Measurements from ENCODE around the gene SIPA1L3.
A peak's percentile ranks its signal among the peaks of the same experiment; 100 is the strongest.

SIPA1L3 gene

DNA sequence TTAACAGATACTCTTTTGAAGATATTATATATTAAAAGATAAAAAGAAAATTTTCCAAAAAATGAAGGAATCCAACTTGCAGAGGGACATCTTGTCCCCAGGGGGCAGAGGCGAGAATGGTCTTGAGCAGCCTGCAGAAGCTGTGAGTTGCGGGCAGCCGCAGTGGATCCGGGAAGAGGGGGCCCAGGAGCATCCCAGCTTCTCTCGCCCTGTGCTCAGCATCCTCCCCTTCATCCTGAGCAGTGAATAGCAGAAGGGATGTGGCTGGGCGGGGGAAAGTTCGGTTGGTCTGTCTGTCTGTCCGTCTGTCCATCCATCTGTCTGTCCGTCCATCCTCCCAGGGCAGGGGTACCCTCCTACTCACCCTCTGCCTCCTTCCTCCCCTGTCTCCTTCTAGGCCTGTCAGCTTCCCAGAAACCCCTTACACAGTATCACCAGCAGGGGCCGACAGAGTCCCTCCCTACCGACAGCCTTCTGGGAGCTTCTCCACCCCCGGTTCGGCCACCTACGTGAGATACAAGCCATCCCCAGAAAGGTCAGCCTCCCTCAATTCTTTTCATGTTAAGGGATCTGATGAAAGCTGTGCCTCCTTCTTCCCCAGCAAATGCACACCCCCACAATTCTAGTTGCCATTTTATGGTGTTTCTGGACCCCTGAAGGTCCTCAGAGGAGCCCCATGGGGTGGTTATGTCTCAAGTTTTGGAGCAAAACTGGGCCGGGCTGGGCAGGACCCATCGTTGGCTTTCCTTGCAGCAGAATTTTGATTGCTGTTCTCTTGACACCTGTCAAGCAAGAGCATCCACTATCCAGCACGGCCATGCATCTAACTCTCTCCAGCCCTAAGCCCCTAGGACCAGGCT is 235.4 kb downstream of the SIPA1L3 start (continued):
- no peak for TF ChIP-seq ZNF707 (tag by site-specific recombination; IDR thresholded peaks at IDR 0.05)
- no peak for TF ChIP-seq ZNF350 (tag by site-specific recombination; IDR thresholded peaks at IDR 0.05)
- TF ChIP-seq ZNF76 (tag by site-specific recombination; IDR thresholded peaks at IDR 0.05; ENCODE audit: borderline replicate concordance, low read depth) = peak; percentile 37; the same call in 1 of the 2 replicates
- TF ChIP-seq TRIM28 (IDR thresholded peaks at IDR 0.05; ENCODE audit: borderline replicate concordance, low read length) = no peak
- no peak for TF ChIP-seq ZNF791 (tag by site-specific recombination; IDR thresholded peaks at IDR 0.05)
- no peak for TF ChIP-seq ZNF596 (tag by site-specific recombination; IDR thresholded peaks at IDR 0.05)
- TF ChIP-seq YY2 (tag by site-specific recombination; IDR thresholded peaks at IDR 0.05) = no peak
- no peak for TF ChIP-seq KLF8 (tag by site-specific recombination; IDR thresholded peaks at IDR 0.05)
- no peak for TF ChIP-seq ZNF585B (tag by site-specific recombination; IDR thresholded peaks at IDR 0.05)
- TF ChIP-seq, protein P1, sequence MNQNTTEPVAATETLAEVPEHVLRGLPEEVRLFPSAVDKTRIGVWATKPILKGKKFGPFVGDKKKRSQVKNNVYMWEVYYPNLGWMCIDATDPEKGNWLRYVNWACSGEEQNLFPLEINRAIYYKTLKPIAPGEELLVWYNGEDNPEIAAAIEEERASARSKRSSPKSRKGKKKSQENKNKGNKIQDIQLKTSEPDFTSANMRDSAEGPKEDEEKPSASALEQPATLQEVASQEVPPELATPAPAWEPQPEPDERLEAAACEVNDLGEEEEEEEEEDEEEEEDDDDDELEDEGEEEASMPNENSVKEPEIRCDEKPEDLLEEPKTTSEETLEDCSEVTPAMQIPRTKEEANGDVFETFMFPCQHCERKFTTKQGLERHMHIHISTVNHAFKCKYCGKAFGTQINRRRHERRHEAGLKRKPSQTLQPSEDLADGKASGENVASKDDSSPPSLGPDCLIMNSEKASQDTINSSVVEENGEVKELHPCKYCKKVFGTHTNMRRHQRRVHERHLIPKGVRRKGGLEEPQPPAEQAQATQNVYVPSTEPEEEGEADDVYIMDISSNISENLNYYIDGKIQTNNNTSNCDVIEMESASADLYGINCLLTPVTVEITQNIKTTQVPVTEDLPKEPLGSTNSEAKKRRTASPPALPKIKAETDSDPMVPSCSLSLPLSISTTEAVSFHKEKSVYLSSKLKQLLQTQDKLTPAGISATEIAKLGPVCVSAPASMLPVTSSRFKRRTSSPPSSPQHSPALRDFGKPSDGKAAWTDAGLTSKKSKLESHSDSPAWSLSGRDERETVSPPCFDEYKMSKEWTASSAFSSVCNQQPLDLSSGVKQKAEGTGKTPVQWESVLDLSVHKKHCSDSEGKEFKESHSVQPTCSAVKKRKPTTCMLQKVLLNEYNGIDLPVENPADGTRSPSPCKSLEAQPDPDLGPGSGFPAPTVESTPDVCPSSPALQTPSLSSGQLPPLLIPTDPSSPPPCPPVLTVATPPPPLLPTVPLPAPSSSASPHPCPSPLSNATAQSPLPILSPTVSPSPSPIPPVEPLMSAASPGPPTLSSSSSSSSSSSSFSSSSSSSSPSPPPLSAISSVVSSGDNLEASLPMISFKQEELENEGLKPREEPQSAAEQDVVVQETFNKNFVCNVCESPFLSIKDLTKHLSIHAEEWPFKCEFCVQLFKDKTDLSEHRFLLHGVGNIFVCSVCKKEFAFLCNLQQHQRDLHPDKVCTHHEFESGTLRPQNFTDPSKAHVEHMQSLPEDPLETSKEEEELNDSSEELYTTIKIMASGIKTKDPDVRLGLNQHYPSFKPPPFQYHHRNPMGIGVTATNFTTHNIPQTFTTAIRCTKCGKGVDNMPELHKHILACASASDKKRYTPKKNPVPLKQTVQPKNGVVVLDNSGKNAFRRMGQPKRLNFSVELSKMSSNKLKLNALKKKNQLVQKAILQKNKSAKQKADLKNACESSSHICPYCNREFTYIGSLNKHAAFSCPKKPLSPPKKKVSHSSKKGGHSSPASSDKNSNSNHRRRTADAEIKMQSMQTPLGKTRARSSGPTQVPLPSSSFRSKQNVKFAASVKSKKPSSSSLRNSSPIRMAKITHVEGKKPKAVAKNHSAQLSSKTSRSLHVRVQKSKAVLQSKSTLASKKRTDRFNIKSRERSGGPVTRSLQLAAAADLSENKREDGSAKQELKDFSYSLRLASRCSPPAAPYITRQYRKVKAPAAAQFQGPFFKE (tag by site-specific recombination; IDR thresholded peaks at IDR 0.05; ENCODE audit: borderline replicate concordance) = no peak
- TF ChIP-seq, protein P2, sequence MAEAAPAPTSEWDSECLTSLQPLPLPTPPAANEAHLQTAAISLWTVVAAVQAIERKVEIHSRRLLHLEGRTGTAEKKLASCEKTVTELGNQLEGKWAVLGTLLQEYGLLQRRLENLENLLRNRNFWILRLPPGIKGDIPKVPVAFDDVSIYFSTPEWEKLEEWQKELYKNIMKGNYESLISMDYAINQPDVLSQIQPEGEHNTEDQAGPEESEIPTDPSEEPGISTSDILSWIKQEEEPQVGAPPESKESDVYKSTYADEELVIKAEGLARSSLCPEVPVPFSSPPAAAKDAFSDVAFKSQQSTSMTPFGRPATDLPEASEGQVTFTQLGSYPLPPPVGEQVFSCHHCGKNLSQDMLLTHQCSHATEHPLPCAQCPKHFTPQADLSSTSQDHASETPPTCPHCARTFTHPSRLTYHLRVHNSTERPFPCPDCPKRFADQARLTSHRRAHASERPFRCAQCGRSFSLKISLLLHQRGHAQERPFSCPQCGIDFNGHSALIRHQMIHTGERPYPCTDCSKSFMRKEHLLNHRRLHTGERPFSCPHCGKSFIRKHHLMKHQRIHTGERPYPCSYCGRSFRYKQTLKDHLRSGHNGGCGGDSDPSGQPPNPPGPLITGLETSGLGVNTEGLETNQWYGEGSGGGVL (tag by site-specific recombination; IDR thresholded peaks at IDR 0.05) = no peak
- TF ChIP-seq, protein P3, sequence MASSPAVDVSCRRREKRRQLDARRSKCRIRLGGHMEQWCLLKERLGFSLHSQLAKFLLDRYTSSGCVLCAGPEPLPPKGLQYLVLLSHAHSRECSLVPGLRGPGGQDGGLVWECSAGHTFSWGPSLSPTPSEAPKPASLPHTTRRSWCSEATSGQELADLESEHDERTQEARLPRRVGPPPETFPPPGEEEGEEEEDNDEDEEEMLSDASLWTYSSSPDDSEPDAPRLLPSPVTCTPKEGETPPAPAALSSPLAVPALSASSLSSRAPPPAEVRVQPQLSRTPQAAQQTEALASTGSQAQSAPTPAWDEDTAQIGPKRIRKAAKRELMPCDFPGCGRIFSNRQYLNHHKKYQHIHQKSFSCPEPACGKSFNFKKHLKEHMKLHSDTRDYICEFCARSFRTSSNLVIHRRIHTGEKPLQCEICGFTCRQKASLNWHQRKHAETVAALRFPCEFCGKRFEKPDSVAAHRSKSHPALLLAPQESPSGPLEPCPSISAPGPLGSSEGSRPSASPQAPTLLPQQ (tag by site-specific recombination; IDR thresholded peaks at IDR 0.05) = no peak
- TF ChIP-seq ZNF747 (tag by site-specific recombination; IDR thresholded peaks at IDR 0.05) = no peak
- no peak for TF ChIP-seq ZNF426 (tag by site-specific recombination; IDR thresholded peaks at IDR 0.05)
- TF ChIP-seq, protein P4, sequence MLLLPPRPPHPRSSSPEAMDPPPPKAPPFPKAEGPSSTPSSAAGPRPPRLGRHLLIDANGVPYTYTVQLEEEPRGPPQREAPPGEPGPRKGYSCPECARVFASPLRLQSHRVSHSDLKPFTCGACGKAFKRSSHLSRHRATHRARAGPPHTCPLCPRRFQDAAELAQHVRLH (tag by site-specific recombination; IDR thresholded peaks at IDR 0.05) = 0 out of 2 replicates have a peak, but pooled peaks have one; percentile 37
- no peak for TF ChIP-seq ZNF561 (tag by site-specific recombination; IDR thresholded peaks at IDR 0.05; ENCODE audit: borderline replicate concordance)
- no peak; the same call in 1 of the 2 replicates for TF ChIP-seq ZBTB48 (tag by site-specific recombination; IDR thresholded peaks at IDR 0.05)
- TF ChIP-seq ZNF341 (tag by site-specific recombination; IDR thresholded peaks at IDR 0.05; ENCODE audit: low read depth) = 0 out of 2 replicates have a peak, but pooled peaks have one; percentile 57
- TF ChIP-seq, protein P5, sequence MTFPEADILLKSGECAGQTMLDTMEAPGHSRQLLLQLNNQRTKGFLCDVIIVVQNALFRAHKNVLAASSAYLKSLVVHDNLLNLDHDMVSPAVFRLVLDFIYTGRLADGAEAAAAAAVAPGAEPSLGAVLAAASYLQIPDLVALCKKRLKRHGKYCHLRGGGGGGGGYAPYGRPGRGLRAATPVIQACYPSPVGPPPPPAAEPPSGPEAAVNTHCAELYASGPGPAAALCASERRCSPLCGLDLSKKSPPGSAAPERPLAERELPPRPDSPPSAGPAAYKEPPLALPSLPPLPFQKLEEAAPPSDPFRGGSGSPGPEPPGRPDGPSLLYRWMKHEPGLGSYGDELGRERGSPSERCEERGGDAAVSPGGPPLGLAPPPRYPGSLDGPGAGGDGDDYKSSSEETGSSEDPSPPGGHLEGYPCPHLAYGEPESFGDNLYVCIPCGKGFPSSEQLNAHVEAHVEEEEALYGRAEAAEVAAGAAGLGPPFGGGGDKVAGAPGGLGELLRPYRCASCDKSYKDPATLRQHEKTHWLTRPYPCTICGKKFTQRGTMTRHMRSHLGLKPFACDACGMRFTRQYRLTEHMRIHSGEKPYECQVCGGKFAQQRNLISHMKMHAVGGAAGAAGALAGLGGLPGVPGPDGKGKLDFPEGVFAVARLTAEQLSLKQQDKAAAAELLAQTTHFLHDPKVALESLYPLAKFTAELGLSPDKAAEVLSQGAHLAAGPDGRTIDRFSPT (tag by site-specific recombination; IDR thresholded peaks at IDR 0.05) = no peak
- TF ChIP-seq KLF9 (tag by site-specific recombination; IDR thresholded peaks at IDR 0.05; ENCODE audit: low read depth) = no peak
- TF ChIP-seq ZNF404 (tag by site-specific recombination; IDR thresholded peaks at IDR 0.05) = no peak
- TF ChIP-seq ZNF324 (tag by site-specific recombination; IDR thresholded peaks at IDR 0.05) = no peak
- TF ChIP-seq ZNF37A (tag by site-specific recombination; IDR thresholded peaks at IDR 0.05) = no peak
- TF ChIP-seq, protein P6, sequence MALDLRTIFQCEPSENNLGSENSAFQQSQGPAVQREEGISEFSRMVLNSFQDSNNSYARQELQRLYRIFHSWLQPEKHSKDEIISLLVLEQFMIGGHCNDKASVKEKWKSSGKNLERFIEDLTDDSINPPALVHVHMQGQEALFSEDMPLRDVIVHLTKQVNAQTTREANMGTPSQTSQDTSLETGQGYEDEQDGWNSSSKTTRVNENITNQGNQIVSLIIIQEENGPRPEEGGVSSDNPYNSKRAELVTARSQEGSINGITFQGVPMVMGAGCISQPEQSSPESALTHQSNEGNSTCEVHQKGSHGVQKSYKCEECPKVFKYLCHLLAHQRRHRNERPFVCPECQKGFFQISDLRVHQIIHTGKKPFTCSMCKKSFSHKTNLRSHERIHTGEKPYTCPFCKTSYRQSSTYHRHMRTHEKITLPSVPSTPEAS (tag by site-specific recombination; IDR thresholded peaks at IDR 0.05) = no peak
- TF ChIP-seq, protein P7, sequence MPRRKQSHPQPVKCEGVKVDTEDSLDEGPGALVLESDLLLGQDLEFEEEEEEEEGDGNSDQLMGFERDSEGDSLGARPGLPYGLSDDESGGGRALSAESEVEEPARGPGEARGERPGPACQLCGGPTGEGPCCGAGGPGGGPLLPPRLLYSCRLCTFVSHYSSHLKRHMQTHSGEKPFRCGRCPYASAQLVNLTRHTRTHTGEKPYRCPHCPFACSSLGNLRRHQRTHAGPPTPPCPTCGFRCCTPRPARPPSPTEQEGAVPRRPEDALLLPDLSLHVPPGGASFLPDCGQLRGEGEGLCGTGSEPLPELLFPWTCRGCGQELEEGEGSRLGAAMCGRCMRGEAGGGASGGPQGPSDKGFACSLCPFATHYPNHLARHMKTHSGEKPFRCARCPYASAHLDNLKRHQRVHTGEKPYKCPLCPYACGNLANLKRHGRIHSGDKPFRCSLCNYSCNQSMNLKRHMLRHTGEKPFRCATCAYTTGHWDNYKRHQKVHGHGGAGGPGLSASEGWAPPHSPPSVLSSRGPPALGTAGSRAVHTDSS (tag by site-specific recombination; IDR thresholded peaks at IDR 0.05) = no peak
